ENCODE measurements around the gene HDAC3.

HDAC3 gene

DNA sequence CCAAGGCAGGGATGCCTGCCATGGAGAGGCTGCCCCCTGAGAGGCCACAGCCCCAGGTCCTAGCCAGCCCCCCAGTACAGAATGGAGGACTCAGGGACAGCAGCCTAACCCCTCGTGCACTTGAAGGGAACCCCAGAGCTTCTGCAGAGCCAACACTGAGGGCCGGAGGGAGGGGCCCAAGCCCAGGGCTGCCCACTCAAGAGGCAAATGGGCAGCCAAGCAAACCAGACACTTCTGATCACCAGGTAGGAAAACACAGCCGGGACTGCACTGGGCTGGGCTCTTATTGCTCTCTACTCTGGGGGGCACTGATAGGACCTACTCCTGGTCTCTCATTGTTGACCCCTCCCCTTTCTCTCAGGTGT, 3.4 kb upstream of the HDAC3 start:
- no peak for ATAC-seq
- TF ChIP-seq, protein P1, sequence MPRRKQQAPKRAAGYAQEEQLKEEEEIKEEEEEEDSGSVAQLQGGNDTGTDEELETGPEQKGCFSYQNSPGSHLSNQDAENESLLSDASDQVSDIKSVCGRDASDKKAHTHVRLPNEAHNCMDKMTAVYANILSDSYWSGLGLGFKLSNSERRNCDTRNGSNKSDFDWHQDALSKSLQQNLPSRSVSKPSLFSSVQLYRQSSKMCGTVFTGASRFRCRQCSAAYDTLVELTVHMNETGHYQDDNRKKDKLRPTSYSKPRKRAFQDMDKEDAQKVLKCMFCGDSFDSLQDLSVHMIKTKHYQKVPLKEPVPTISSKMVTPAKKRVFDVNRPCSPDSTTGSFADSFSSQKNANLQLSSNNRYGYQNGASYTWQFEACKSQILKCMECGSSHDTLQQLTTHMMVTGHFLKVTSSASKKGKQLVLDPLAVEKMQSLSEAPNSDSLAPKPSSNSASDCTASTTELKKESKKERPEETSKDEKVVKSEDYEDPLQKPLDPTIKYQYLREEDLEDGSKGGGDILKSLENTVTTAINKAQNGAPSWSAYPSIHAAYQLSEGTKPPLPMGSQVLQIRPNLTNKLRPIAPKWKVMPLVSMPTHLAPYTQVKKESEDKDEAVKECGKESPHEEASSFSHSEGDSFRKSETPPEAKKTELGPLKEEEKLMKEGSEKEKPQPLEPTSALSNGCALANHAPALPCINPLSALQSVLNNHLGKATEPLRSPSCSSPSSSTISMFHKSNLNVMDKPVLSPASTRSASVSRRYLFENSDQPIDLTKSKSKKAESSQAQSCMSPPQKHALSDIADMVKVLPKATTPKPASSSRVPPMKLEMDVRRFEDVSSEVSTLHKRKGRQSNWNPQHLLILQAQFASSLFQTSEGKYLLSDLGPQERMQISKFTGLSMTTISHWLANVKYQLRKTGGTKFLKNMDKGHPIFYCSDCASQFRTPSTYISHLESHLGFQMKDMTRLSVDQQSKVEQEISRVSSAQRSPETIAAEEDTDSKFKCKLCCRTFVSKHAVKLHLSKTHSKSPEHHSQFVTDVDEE (CRISPR knock-in tag; IDR thresholded peaks at IDR 0.05), result no peak
- TF ChIP-seq, protein P2, sequence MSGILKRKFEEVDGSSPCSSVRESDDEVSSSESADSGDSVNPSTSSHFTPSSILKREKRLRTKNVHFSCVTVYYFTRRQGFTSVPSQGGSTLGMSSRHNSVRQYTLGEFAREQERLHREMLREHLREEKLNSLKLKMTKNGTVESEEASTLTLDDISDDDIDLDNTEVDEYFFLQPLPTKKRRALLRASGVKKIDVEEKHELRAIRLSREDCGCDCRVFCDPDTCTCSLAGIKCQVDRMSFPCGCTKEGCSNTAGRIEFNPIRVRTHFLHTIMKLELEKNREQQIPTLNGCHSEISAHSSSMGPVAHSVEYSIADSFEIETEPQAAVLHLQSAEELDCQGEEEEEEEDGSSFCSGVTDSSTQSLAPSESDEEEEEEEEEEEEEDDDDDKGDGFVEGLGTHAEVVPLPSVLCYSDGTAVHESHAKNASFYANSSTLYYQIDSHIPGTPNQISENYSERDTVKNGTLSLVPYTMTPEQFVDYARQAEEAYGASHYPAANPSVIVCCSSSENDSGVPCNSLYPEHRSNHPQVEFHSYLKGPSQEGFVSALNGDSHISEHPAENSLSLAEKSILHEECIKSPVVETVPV (CRISPR knock-in tag; IDR thresholded peaks at IDR 0.05), result no peak
- TF ChIP-seq ZNF70 (CRISPR knock-in tag; IDR thresholded peaks at IDR 0.05), result no peak
- TF ChIP-seq SNAI2 (CRISPR knock-in tag; IDR thresholded peaks at IDR 0.05), result no peak
- TF ChIP-seq, protein P3, sequence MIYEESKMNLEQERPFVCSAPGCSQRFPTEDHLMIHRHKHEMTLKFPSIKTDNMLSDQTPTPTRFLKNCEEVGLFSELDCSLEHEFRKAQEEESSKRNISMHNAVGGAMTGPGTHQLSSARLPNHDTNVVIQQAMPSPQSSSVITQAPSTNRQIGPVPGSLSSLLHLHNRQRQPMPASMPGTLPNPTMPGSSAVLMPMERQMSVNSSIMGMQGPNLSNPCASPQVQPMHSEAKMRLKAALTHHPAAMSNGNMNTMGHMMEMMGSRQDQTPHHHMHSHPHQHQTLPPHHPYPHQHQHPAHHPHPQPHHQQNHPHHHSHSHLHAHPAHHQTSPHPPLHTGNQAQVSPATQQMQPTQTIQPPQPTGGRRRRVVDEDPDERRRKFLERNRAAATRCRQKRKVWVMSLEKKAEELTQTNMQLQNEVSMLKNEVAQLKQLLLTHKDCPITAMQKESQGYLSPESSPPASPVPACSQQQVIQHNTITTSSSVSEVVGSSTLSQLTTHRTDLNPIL (CRISPR knock-in tag; IDR thresholded peaks at IDR 0.05; ENCODE audit: low read depth), result no peak
- no peak for TF ChIP-seq ZC3H10 (CRISPR knock-in tag; IDR thresholded peaks at IDR 0.05)
- TF ChIP-seq, protein P4, sequence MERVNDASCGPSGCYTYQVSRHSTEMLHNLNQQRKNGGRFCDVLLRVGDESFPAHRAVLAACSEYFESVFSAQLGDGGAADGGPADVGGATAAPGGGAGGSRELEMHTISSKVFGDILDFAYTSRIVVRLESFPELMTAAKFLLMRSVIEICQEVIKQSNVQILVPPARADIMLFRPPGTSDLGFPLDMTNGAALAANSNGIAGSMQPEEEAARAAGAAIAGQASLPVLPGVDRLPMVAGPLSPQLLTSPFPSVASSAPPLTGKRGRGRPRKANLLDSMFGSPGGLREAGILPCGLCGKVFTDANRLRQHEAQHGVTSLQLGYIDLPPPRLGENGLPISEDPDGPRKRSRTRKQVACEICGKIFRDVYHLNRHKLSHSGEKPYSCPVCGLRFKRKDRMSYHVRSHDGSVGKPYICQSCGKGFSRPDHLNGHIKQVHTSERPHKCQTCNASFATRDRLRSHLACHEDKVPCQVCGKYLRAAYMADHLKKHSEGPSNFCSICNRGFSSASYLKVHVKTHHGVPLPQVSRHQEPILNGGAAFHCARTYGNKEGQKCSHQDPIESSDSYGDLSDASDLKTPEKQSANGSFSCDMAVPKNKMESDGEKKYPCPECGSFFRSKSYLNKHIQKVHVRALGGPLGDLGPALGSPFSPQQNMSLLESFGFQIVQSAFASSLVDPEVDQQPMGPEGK (CRISPR knock-in tag; IDR thresholded peaks at IDR 0.05; ENCODE audit: borderline replicate concordance), result no peak
- TF ChIP-seq ZFP30 (CRISPR knock-in tag; IDR thresholded peaks at IDR 0.05), result no peak
- no peak for TF ChIP-seq ISL1 (CRISPR knock-in tag; IDR thresholded peaks at IDR 0.05)
- TF ChIP-seq ESRRG (CRISPR knock-in tag; IDR thresholded peaks at IDR 0.05), result no peak
- TF ChIP-seq RARB (CRISPR knock-in tag; IDR thresholded peaks at IDR 0.05), result no peak
- no peak for TF ChIP-seq ARNTL (CRISPR knock-in tag; IDR thresholded peaks at IDR 0.05; ENCODE audit: borderline replicate concordance, low read depth)
- no peak for TF ChIP-seq TOX (CRISPR knock-in tag; IDR thresholded peaks at IDR 0.05; ENCODE audit: borderline replicate concordance)

DNA sequence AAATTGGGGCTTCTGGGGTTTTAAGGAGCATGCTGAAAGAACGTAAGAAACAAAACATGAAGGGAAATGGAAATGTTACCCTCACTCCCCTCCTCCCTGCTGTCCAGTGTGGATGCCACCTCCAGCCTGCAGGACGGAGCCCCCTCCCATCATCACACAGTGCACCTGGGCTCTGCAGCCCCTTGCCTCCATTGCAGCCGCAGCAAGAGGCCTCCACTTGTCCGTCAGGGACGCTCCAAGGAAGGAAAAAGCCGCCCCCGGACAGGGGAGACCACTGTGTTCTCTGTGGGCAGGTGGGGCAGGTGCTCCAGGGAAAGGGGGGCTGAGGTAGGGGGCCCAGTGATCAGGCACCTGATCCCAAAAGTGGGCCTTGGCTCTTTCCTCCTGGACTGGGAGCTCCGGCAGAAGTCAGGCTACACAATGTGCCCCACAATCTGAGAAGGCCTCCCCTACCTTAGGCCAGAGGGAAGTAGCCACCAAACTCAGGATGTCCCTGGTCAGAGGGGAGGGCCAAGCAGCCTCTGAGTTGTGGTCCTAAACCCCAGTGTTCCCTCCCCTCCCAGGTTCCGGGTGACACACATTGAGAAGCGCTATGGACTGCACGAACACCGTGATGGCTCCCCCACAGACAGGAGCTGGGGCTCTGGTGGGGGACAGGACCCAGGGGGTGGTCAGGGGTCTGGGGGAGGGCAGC, 2.9 kb upstream of the HDAC3 start:
- TF ChIP-seq ISL1 (CRISPR knock-in tag; IDR thresholded peaks at IDR 0.05) (no peak), PPARA (CRISPR knock-in tag; IDR thresholded peaks at IDR 0.05; ENCODE audit: borderline replicate concordance) (no peak), GLIS3 (CRISPR knock-in tag; IDR thresholded peaks at IDR 0.05) (no peak), CSDC2 (CRISPR knock-in tag; IDR thresholded peaks at IDR 0.05) (no peak), ARNTL (CRISPR knock-in tag; IDR thresholded peaks at IDR 0.05; ENCODE audit: borderline replicate concordance, low read depth) (no peak), ZC3H10 (CRISPR knock-in tag; IDR thresholded peaks at IDR 0.05) (no peak)
- TF ChIP-seq, protein P3 (CRISPR knock-in tag; IDR thresholded peaks at IDR 0.05; ENCODE audit: low read depth), result no peak
- no peak for ATAC-seq

DNA sequence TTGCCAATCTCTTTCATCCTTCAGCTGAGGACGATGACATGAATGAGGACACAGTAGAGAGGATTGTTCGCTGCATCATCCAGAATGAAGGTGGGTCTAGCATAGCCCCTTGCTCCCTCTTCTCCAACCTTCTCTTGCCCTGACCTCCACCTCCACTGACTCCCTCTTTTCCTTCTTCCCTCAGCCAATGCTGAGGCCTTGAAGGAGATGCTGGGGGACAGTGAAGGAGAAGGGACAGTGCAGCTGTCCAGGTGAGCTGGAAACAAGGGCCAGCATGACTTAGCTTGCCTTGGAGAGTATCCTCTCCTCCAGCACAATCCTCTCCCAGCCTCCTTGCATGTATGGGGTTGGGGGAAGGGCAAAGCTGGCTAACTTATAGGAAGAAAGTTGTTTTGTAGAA, 2.1 kb upstream of the HDAC3 start:
- no peak for ATAC-seq

More for the DNA sequence above, 2.1 kb upstream of the HDAC3 start:
- TF ChIP-seq ZFP3 (CRISPR knock-in tag; IDR thresholded peaks at IDR 0.05) (no peak), PPARA (CRISPR knock-in tag; IDR thresholded peaks at IDR 0.05; ENCODE audit: borderline replicate concordance) (no peak), ZNF8 (CRISPR knock-in tag; IDR thresholded peaks at IDR 0.05) (no peak), ZNF70 (CRISPR knock-in tag; IDR thresholded peaks at IDR 0.05) (no peak), RARB (CRISPR knock-in tag; IDR thresholded peaks at IDR 0.05) (no peak), TCF4 (CRISPR knock-in tag; IDR thresholded peaks at IDR 0.05; ENCODE audit: borderline replicate concordance) (no peak), CSDC2 (CRISPR knock-in tag; IDR thresholded peaks at IDR 0.05) (no peak), ZC3H10 (CRISPR knock-in tag; IDR thresholded peaks at IDR 0.05) (no peak), ZFP30 (CRISPR knock-in tag; IDR thresholded peaks at IDR 0.05) (no peak), GLIS3 (CRISPR knock-in tag; IDR thresholded peaks at IDR 0.05) (no peak), TOX (CRISPR knock-in tag; IDR thresholded peaks at IDR 0.05; ENCODE audit: borderline replicate concordance) (no peak), SNAI2 (CRISPR knock-in tag; IDR thresholded peaks at IDR 0.05) (no peak)
- TF ChIP-seq, protein P5, sequence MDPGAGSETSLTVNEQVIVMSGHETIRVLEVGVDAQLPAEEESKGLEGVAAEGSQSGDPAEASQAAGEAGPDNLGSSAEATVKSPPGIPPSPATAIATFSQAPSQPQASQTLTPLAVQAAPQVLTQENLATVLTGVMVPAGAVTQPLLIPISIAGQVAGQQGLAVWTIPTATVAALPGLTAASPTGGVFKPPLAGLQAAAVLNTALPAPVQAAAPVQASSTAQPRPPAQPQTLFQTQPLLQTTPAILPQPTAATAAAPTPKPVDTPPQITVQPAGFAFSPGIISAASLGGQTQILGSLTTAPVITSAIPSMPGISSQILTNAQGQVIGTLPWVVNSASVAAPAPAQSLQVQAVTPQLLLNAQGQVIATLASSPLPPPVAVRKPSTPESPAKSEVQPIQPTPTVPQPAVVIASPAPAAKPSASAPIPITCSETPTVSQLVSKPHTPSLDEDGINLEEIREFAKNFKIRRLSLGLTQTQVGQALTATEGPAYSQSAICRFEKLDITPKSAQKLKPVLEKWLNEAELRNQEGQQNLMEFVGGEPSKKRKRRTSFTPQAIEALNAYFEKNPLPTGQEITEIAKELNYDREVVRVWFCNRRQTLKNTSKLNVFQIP (CRISPR knock-in tag; IDR thresholded peaks at IDR 0.05; ENCODE audit: borderline replicate concordance, low read depth), result no peak
- TF ChIP-seq, protein P3 (CRISPR knock-in tag; IDR thresholded peaks at IDR 0.05; ENCODE audit: low read depth), result no peak
